Activated CD4-positive, alpha-beta T cell treated with anti-CD3 and anti-CD28 coated beads, Interleukin-2, amount 10 ng/mL, durations not matched to agents 7 days and 5 days (primary cell): Measurements from ENCODE around the gene TRDMT1. TPM values are rescaled to one million over a fixed set of nuclear protein-coding genes. Genes with fewer than 3 reads are reported as not detected.

ENCODE experiments used
- CTCF ChIA-PET: fragments of 350-600 bp; sonication (Branson Sonifier 250); formaldehyde crosslinking; loops from one replicate; lab custom pipeline; 2021; ENCODE audit warnings: antibody characterized with exemption; lab: Charles Lee
- POLR2A ChIA-PET: fragments of 350-600 bp; sonication (Branson Sonifier 250); formaldehyde crosslinking; loops from one replicate; lab custom pipeline; 2021; ENCODE audit warnings: antibody characterized with exemption; lab: Charles Lee
- DNase-seq: peaks from one replicate; pipeline ENCODE4 v3.0.0-alpha.2; 2020
- H3K27ac Mint-ChIP-seq: one replicate; pipeline ENCODE4 v1.8.0; 2021; ENCODE audit warnings: mild to moderate bottlenecking, moderate library complexity, mixed read lengths
- H3K27me3 Mint-ChIP-seq: one replicate; pipeline ENCODE4 v1.8.0; 2021; ENCODE audit warnings: mixed read lengths
- H3K36me3 Mint-ChIP-seq: one replicate; pipeline ENCODE4 v1.8.0; 2021; ENCODE audit warnings: low read depth, mixed read lengths
- H3K4me1 Mint-ChIP-seq: one replicate; pipeline ENCODE4 v1.8.0; 2021; ENCODE audit warnings: mixed read lengths
- H3K4me3 Mint-ChIP-seq: one replicate; pipeline ENCODE4 v1.8.0; 2021; ENCODE audit warnings: mild to moderate bottlenecking, moderate library complexity, mixed read lengths
- H3K9me3 Mint-ChIP-seq: one replicate; pipeline ENCODE4 v1.8.0; 2021; ENCODE audit warnings: mixed read lengths
- total RNA-seq, 2 experiments: library from RNA; stranded (reverse); gene quantifications; one replicate each; pipeline ENCODE4 v1.2.3, GENCODE V29; 2021

Gene TRDMT1
- total RNA-seq, 2 experiments from 2014 or later = 14.1 to 17.2 TPM

GRCh38 chr10:17134282-17134681 lies 67.2 kb downstream of the TRDMT1 start:
- ChIA-PET CTCF (no interaction called here), POLR2A (no interaction called here)
- no peaks in the 10 kb centered on the region for H3K36me3 Mint-ChIP-seq
- no peaks in the 10 kb centered on the region for H3K9me3 Mint-ChIP-seq
- H3K27me3 Mint-ChIP-seq = no peaks in the 10 kb centered on the region
- H3K27ac Mint-ChIP-seq = no peak overlapping the region
- no peak overlapping the region for H3K4me3 Mint-ChIP-seq
- no peak for DNase-seq
- peaks cover 3% of the 10 kb centered on the region for H3K4me1 Mint-ChIP-seq

- DNase-seq = no peak
- peaks cover 14% of the 10 kb centered on the region for H3K4me1 Mint-ChIP-seq
- no peaks in the 10 kb centered on the region for H3K27me3 Mint-ChIP-seq
- CTCF ChIA-PET = no interaction called here
- POLR2A ChIA-PET = no interaction called here
- no peak within 1 kb of the TSS for H3K27ac Mint-ChIP-seq
- no peak within 1 kb of the TSS for H3K4me3 Mint-ChIP-seq
- H3K36me3 Mint-ChIP-seq = no peaks in the 10 kb centered on the region
- H3K9me3 Mint-ChIP-seq = no peaks in the 10 kb centered on the region
Measured at GRCh38 chr10:17129741-17130140, 71.7 kb downstream of the TRDMT1 start, which contains the start of gene CUBN. Gene CUBN (minus strand): TSS chr10:17129811. CDS start chr10:17129765, 46 bp downstream.

GRCh38 chr10:17128261-17128660 lies 73.2 kb downstream of the TRDMT1 start:
- POLR2A ChIA-PET = no interaction called here
- no peaks in the 10 kb centered on the region for H3K9me3 Mint-ChIP-seq
- no peak for DNase-seq
- CTCF ChIA-PET = no interaction called here
- peaks cover 2% of the 10 kb centered on the region for H3K36me3 Mint-ChIP-seq
- H3K4me3 Mint-ChIP-seq = no peak overlapping the region
- H3K27me3 Mint-ChIP-seq = no peaks in the 10 kb centered on the region
- peaks cover 14% of the 10 kb centered on the region for H3K4me1 Mint-ChIP-seq
- H3K27ac Mint-ChIP-seq = peak overlapping the region; percentile 54

GRCh38 chr10:17126327-17126726 lies 75.1 kb downstream of the TRDMT1 start:
- no peak overlapping the region for H3K27ac Mint-ChIP-seq
- H3K36me3 Mint-ChIP-seq = peaks cover 6% of the 10 kb centered on the region
- no peaks in the 10 kb centered on the region for H3K27me3 Mint-ChIP-seq
- ChIA-PET POLR2A (no interaction called here), CTCF (no interaction called here)
- no peak overlapping the region for H3K4me3 Mint-ChIP-seq
- H3K4me1 Mint-ChIP-seq = peaks cover 13% of the 10 kb centered on the region
- DNase-seq = no peak
- no peaks in the 10 kb centered on the region for H3K9me3 Mint-ChIP-seq

- POLR2A ChIA-PET = no interaction called here
- H3K9me3 Mint-ChIP-seq = no peaks in the 10 kb centered on the region
- peaks cover 13% of the 10 kb centered on the region for H3K4me1 Mint-ChIP-seq
- no peak overlapping the region for H3K4me3 Mint-ChIP-seq
- CTCF ChIA-PET = no interaction called here
- peaks cover 7% of the 10 kb centered on the region for H3K36me3 Mint-ChIP-seq
- no peak for DNase-seq
- H3K27ac Mint-ChIP-seq = no peak overlapping the region
- no peaks in the 10 kb centered on the region for H3K27me3 Mint-ChIP-seq
Measured at GRCh38 chr10:17125206-17125893, 76.1 kb downstream of the TRDMT1 start.

GRCh38 chr10:17123961-17124360 lies 77.5 kb downstream of the TRDMT1 start:
- no peak for DNase-seq
- POLR2A ChIA-PET = no interaction called here
- no peaks in the 10 kb centered on the region for H3K9me3 Mint-ChIP-seq
- H3K27me3 Mint-ChIP-seq = no peaks in the 10 kb centered on the region
- CTCF ChIA-PET = no interaction called here
- peaks cover 13% of the 10 kb centered on the region for H3K4me1 Mint-ChIP-seq
- H3K27ac Mint-ChIP-seq = no peak overlapping the region
- H3K36me3 Mint-ChIP-seq = peaks cover 7% of the 10 kb centered on the region
- H3K4me3 Mint-ChIP-seq = no peak overlapping the region

- POLR2A ChIA-PET = no interaction called here
- no peaks in the 10 kb centered on the region for H3K9me3 Mint-ChIP-seq
- peaks cover 13% of the 10 kb centered on the region for H3K4me1 Mint-ChIP-seq
- no peak for DNase-seq
- H3K27me3 Mint-ChIP-seq = no peaks in the 10 kb centered on the region
- no peak overlapping the region for H3K27ac Mint-ChIP-seq
- H3K36me3 Mint-ChIP-seq = peaks cover 7% of the 10 kb centered on the region
- no peak overlapping the region for H3K4me3 Mint-ChIP-seq
- CTCF ChIA-PET = interaction anchor here (0.6 kb wide), 1 partner anchor 299 kb away, joined by 4 read pairs; no protein-coding TSS in a partner anchor
Measured at GRCh38 chr10:17122726-17123661, 78.5 kb downstream of the TRDMT1 start.

- no peak overlapping the region for H3K27ac Mint-ChIP-seq
- peaks cover 10% of the 10 kb centered on the region for H3K4me1 Mint-ChIP-seq
- CTCF ChIA-PET = no interaction called here
- POLR2A ChIA-PET = no interaction called here
- H3K9me3 Mint-ChIP-seq = no peaks in the 10 kb centered on the region
- H3K36me3 Mint-ChIP-seq = peaks cover 7% of the 10 kb centered on the region
- H3K27me3 Mint-ChIP-seq = no peaks in the 10 kb centered on the region
- DNase-seq = no peak
- no peak overlapping the region for H3K4me3 Mint-ChIP-seq
Measured at GRCh38 chr10:17122052-17122451, 79.4 kb downstream of the TRDMT1 start.

GRCh38 chr10:17120694-17121093 lies 80.8 kb downstream of the TRDMT1 start:
- H3K9me3 Mint-ChIP-seq = no peaks in the 10 kb centered on the region
- H3K27ac Mint-ChIP-seq = no peak overlapping the region
- CTCF ChIA-PET = no interaction called here
- DNase-seq = no peak
- POLR2A ChIA-PET = no interaction called here
- H3K4me1 Mint-ChIP-seq = no peaks in the 10 kb centered on the region
- no peaks in the 10 kb centered on the region for H3K27me3 Mint-ChIP-seq
- peaks cover 7% of the 10 kb centered on the region for H3K36me3 Mint-ChIP-seq
- no peak overlapping the region for H3K4me3 Mint-ChIP-seq

GRCh38 chr10:17119845-17120244 lies 81.6 kb downstream of the TRDMT1 start:
- no peak overlapping the region for H3K4me3 Mint-ChIP-seq
- peaks cover 7% of the 10 kb centered on the region for H3K4me1 Mint-ChIP-seq
- peaks cover 7% of the 10 kb centered on the region for H3K36me3 Mint-ChIP-seq
- no peaks in the 10 kb centered on the region for H3K27me3 Mint-ChIP-seq
- H3K27ac Mint-ChIP-seq = no peak overlapping the region
- ChIA-PET CTCF (interaction anchor here (1.4 kb wide), 1 partner anchor 9 kb away, joined by 4 read pairs; no protein-coding TSS in a partner anchor), POLR2A (no interaction called here)
- H3K9me3 Mint-ChIP-seq = no peaks in the 10 kb centered on the region
- no peak for DNase-seq

- Mint-ChIP-seq H3K27ac (no peak overlapping the region), H3K27me3 (no peaks in the 10 kb centered on the region), H3K9me3 (no peaks in the 10 kb centered on the region), H3K4me1 (peaks cover 16% of the 10 kb centered on the region), H3K4me3 (no peak overlapping the region), H3K36me3 (peaks cover 9% of the 10 kb centered on the region)
- CTCF ChIA-PET = interaction anchor here (1.1 kb wide), 1 partner anchor 150 kb away, joined by 3 read pairs; no protein-coding TSS in a partner anchor
- DNase-seq = no peak
- POLR2A ChIA-PET = no interaction called here
Measured at GRCh38 chr10:17116193-17116592, 85.3 kb downstream of the TRDMT1 start.

GRCh38 chr10:17115683-17116082 lies 85.8 kb downstream of the TRDMT1 start:
- Mint-ChIP-seq H3K27me3 (no peaks in the 10 kb centered on the region), H3K36me3 (peaks cover 11% of the 10 kb centered on the region), H3K27ac (no peak overlapping the region), H3K9me3 (no peaks in the 10 kb centered on the region), H3K4me3 (no peak overlapping the region), H3K4me1 (peaks cover 16% of the 10 kb centered on the region)
- POLR2A ChIA-PET = no interaction called here
- CTCF ChIA-PET = interaction anchor here (1.1 kb wide), 1 partner anchor 149 kb away, joined by 3 read pairs; no protein-coding TSS in a partner anchor
- no peak for DNase-seq
